GM12875 (cell line): Measurements from ENCODE around the gene COPS8.

Experiments
- H3K4me3 ChIP-seq: one replicate; pipeline ENCODE4 v1.5.1; 2011; ENCODE audit warnings: low read depth, low read length, control low read depth
- TF ChIP-seq, protein P1 (sequence below): IDR thresholded peaks from 2 replicates; pipeline ENCODE4 v1.5.1; 2011; ENCODE audit warnings: low read depth, mild to moderate bottlenecking, control low read depth, inconsistent platforms, low read length, moderate library complexity, borderline replicate concordance; ENCODE audit not compliant: insufficient read depth

The COPS8 gene

DNA sequence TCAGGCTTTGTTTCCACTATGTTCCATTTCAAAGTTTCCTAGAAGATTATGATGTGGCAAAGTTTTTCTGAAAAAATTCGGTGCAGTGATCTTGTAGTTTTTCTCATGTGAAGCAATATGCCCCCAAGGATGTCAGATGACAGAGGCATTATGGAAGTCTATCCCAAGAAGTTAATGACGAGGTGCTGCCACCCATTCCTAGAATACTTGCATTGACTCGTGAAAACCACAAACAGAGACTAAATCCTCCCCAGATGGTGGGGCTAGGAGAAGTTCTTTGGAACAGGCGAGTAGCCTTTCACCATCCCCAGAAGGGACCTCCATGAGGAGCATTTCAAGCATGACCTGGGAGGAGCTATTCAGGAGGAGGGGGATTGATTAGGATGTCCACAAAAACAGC is 40.2 kb upstream of the COPS8 start:
- H3K4me3 ChIP-seq: no peak overlapping the region
- TF ChIP-seq, protein P1, sequence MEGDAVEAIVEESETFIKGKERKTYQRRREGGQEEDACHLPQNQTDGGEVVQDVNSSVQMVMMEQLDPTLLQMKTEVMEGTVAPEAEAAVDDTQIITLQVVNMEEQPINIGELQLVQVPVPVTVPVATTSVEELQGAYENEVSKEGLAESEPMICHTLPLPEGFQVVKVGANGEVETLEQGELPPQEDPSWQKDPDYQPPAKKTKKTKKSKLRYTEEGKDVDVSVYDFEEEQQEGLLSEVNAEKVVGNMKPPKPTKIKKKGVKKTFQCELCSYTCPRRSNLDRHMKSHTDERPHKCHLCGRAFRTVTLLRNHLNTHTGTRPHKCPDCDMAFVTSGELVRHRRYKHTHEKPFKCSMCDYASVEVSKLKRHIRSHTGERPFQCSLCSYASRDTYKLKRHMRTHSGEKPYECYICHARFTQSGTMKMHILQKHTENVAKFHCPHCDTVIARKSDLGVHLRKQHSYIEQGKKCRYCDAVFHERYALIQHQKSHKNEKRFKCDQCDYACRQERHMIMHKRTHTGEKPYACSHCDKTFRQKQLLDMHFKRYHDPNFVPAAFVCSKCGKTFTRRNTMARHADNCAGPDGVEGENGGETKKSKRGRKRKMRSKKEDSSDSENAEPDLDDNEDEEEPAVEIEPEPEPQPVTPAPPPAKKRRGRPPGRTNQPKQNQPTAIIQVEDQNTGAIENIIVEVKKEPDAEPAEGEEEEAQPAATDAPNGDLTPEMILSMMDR: no peak

DNA sequence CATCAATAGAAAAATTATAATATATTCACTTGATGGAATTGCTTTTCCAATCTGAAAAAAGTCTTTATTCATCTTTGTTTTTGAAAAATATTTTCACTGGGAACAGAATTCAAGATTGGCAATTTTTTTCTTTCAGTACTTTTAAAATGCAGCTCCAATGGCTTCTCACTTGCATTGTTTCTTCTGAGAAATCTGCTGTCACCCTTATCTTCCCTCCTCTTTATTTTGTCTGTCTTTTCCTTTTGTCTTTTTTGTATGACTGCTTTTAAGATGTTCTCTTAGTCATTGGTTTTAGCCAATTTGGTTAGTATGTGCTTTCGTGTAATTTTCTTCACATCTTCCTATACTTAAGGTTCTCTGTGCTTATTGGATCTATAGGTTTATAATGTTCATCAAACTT is 37.1 kb upstream of the COPS8 start:
- TF ChIP-seq, protein P1: no peak
- H3K4me3 ChIP-seq: no peak overlapping the region

DNA sequence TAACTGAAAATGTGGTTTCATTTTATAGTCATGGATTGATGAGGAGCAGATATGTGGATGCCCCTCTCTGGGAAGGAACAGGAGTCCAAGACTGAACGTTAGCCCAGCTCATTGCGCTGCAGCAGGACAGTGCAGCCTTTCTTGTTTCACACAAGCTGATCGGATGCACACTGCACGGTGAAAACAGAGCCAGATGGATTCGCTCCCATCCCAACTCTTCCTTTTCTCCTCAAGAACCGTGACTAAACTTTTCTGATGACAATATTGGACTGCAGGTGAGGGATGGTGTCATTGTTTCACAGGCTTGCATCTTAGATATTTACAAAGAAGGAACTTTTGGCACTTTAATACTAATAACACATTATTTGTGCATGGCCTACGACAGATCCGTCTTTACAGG is 33.8 kb upstream of the COPS8 start:
- no peak overlapping the region for H3K4me3 ChIP-seq
- TF ChIP-seq, protein P1: no peak

DNA sequence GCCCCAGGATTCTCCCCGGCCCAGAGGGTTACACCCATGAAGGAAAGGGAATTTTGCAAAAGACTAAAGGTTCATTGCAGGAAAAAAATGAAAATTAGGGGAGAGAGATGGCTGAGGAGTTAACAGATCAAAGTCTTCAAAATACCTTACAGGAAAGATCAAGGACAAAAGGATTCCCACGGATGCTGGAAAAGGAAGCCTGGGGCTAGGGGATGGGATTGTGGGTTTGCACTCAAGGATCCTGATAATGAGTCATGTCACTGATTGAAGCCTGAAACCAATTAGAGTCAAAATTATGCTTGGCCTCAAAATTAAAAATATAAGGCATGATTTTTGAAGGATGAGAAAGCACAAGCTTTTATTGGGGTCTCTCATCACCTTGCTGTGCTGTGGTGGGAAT is 32.6 kb upstream of the COPS8 start:
- TF ChIP-seq, protein P1: no peak
- no peak overlapping the region for H3K4me3 ChIP-seq

DNA sequence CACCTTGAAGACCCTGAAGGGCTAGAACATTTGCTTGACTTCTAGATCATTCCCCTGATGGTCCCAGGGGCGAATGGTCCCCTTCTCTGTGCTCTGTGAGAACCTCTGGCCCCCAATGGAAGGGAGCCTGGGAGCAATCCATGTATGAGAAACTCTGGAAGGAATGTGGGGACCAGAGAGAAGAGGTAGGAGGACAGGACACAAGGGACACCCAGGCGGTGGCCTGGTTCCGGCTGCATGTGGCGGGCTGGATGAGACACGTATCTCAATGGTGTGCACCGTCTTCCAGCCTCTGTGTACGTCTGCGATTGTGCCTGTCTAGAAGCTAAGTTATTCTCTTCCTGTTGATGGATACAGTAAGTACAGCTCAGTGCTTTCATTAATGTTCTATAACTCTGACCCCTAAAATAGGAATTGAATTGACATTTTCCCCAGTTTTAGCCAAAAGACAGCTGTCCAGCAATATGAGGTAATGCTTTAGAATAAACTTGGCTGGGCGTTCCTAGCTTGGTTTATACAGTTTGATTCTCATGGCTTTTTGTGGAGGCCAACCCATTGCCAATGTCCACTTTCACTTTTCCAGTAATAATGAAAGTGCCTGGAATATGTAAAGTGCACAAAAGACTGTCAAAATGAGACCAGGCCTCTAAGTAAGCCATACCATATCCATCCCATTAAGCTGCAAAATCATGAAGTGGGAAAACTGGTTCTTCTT is 30.1 kb upstream of the COPS8 start:
- H3K4me3 ChIP-seq: no peak overlapping the region
- TF ChIP-seq, protein P1: no peak

- no peak overlapping the region for H3K4me3 ChIP-seq
- TF ChIP-seq, protein P1: no peak
Observed at GRCh38 chr2:237056287-237056875, 29.3 kb upstream of the COPS8 start.

GRCh38 chr2:237057107-237057506 is 28.6 kb upstream of the COPS8 start:
- no peak overlapping the region for H3K4me3 ChIP-seq
- TF ChIP-seq, protein P1: no peak
